HG02610 (cell line): ENCODE measurements around the gene MALSU1.

Experiments
- ATAC-seq: cut with Tn5 transposase; IDR thresholded peaks from one replicate; pipeline ENCODE4 v1.9.1; 2021; ENCODE audit warnings: mild to moderate bottlenecking, moderate library complexity; ENCODE audit not compliant: unreplicated experiment

MALSU1 gene

DNA sequence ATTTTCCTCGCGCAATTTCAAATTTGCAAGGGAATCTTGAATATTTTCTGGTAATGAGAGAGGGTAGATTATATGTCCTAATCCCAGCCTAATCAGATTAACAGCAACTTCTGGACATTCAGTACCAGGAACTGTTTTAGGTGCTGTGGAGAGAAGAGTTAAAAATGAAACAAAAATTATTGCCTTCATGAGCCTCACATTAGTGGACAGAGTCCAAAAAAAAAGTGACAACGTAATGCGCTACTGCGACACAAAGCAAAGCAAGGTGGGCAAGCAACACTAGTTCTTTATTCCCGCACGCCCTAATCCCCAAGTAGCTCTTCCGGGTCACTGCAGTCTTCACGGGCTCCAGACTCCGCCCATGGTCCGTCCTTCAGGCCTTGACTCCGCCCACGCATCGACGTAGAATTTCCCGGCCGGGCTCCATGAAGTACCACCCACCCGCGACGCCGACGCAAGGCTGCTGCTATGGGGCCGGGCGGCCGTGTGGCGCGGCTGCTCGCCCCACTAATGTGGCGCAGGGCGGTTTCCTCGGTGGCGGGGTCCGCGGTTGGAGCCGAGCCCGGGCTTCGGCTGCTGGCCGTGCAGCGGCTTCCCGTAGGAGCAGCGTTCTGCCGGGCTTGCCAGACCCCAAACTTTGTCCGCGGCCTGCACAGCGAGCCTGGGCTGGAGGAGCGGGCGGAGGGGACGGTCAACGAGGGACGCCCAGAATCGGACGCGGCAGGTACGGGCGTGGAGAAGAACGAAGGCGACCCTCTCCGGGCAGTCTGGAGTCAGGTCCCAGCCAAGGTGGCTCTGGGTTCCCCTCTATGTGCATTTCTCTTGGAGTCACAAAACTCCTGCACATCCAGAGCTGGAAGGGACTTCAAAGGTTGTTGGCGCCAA, at the start of gene MALSU1:
TSS of gene MALSU1 (plus strand) at position 455 of the 885 bp plus-strand sequence. CDS start at position 469, 14 bp downstream.
- ATAC-seq, result peak; percentile 100

GRCh38 chr7:23249486-23249885, 49.7 kb upstream of the MALSU1 start:
- no peak for ATAC-seq

- no peak for ATAC-seq
These were observed 45.0 kb upstream of the MALSU1 start for GRCh38 chr7:23254051-23254681.

GRCh38 chr7:23256731-23257130, 42.4 kb upstream of the MALSU1 start:
- no peak for ATAC-seq

- ATAC-seq, result no peak
These were observed 38.8 kb upstream of the MALSU1 start for GRCh38 chr7:23260371-23260770.

- peak; percentile 46 for ATAC-seq
These were observed 37.2 kb upstream of the MALSU1 start for GRCh38 chr7:23261843-23262452.

- peak; percentile 90 for ATAC-seq
These were observed 34.2 kb upstream of the MALSU1 start for GRCh38 chr7:23264916-23265458.

DNA sequence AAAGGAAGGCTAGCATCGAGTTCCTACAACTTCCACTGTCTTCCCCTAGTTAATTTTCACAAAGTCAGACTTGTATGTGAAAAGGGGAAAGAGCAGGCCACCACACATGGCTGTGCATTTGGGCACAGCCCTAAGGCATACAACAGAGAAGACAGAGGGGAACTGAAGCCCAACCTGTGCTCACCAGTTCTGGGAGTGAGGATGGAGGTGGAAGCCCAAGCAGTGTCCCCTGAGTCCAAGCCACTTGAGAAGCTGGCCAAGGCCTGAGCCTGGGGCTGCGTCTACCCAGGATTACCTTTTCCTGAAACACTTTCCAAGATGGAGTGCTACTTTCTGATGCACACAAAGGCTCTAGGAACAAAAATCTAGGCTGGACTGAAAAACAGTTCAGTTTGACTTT, 32.2 kb upstream of the MALSU1 start:
- ATAC-seq, result no peak

- ATAC-seq, result no peak
These were observed 31.8 kb upstream of the MALSU1 start for GRCh38 chr7:23267357-23267756.

GRCh38 chr7:23268167-23268566, 31.0 kb upstream of the MALSU1 start:
- ATAC-seq, result no peak

DNA sequence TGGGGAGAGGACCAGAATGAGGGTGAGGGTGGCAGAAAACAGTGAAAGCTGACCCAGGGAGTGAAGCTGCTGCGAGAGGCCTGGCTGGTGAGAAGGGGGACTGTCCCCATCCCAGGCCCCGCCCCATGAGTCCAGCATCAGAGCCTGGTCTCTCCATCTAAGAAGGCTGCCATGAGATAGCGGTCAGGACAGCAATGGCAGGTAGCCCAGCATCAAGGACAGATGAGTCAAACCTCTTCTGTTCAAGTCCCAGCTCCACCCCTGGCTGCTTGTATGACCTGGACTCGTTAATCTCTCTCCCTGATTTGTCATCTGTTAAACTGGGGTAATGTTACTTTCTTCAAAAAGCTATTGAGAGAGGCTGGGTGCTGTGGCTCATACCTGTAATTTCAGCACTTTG, 30.4 kb upstream of the MALSU1 start:
- no peak for ATAC-seq

GRCh38 chr7:23272275-23272674, 26.9 kb upstream of the MALSU1 start:
- ATAC-seq, result no peak

- ATAC-seq, result peak; percentile 96
These were observed 26.0 kb upstream of the MALSU1 start for GRCh38 chr7:23273141-23273599.

GRCh38 chr7:23275912-23276311, 23.2 kb upstream of the MALSU1 start:
- no peak for ATAC-seq

GRCh38 chr7:23276376-23276775, 22.8 kb upstream of the MALSU1 start:
- ATAC-seq, result no peak

DNA sequence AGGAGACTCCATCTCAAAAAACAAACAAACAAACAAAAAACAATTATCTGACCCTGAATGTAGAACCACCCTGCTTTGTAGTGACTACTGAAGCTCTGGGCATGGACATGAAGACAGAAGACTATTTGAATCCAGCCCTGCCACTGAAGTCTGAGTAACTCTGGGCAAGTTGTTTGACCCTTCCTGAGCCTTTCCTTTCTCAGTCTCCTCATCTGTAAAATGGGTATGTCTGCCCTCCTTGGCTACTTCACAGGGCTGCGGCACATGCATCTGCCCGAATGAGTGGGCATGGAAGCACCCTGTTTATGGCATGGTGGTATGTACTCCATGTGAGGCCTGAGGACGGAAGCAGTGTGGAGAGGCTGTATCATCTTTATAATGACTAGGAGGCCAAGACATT, 22.2 kb upstream of the MALSU1 start:
- no peak for ATAC-seq

GRCh38 chr7:23277359-23277989, 21.7 kb upstream of the MALSU1 start:
- ATAC-seq, result no peak

- no peak for ATAC-seq
These were observed 19.2 kb upstream of the MALSU1 start for GRCh38 chr7:23279819-23280525.

DNA sequence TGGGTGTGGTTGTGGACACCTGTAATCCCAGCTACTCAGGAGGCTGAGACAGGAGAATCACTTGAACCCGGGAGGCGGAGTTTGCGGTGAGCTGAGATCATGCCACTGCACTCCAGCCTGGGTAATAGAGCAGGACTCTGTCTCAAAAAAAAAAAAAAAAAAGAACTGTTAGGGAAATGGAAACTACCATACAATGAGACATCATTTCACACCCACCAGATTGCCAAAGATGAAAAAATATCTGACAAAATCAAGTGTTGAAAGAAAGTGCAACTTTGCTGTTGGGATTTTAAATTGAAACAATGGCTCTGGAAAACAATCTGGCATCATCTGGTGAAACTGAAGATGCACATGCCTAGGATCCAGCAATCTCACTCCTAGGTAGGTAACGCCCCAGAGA, 16.1 kb upstream of the MALSU1 start:
- no peak for ATAC-seq

DNA sequence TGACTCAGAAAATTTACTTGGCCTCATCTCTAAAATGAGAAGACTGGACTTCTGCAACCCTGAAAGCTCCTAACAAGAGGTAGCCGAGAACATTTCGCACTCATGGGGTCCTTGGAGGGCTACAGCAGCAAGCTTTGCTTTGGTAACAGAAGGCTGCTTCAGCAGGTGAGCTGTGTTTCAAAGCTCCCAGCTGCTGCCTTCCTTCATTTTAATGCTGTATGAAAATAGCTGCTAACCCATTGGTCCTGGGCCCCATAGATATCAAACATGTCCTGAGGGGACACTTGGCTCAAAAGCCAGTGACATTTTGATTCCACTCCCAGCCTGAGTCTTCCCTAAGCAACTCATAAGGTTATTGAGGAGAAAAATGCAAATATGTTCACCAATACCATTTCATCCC, 14.3 kb upstream of the MALSU1 start:
- ATAC-seq, result no peak
